ENCODE results near the gene DHRSX.

DNA sequence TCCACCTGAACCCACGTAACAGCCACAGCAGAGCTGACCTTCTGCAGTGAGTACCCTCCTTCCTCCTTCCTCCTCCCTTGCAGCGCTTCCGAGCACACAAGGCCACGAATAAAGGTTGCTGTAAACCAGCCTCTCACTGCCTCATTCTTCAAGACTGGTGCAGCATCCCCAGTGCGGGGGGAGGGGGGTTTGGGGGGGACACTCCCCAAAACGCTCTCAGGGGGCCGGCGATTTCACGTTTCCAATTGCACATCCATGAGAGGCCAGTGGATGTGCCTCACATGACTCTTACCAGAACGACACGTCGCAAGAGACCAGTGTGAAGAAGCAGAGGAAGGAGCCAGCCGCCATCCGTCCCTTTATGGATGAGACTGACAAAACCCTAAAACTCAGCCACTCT lies 5.2 kb downstream of the DHRSX start:
- TF ChIP-seq, protein P1, sequence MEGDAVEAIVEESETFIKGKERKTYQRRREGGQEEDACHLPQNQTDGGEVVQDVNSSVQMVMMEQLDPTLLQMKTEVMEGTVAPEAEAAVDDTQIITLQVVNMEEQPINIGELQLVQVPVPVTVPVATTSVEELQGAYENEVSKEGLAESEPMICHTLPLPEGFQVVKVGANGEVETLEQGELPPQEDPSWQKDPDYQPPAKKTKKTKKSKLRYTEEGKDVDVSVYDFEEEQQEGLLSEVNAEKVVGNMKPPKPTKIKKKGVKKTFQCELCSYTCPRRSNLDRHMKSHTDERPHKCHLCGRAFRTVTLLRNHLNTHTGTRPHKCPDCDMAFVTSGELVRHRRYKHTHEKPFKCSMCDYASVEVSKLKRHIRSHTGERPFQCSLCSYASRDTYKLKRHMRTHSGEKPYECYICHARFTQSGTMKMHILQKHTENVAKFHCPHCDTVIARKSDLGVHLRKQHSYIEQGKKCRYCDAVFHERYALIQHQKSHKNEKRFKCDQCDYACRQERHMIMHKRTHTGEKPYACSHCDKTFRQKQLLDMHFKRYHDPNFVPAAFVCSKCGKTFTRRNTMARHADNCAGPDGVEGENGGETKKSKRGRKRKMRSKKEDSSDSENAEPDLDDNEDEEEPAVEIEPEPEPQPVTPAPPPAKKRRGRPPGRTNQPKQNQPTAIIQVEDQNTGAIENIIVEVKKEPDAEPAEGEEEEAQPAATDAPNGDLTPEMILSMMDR (IDR thresholded peaks at IDR 0.05): no peak
- no peak for TF ChIP-seq POLR2A (IDR thresholded peaks at IDR 0.05)
- TF ChIP-seq POLR2AphosphoS5 (IDR thresholded peaks at IDR 0.05): no peak
- TF ChIP-seq EP300 (IDR thresholded peaks at IDR 0.05): no peak
